SJSA1 (cell line): ENCODE data around the gene FBXW5. TPM values are rescaled to one million over a fixed set of nuclear protein-coding genes. Genes with fewer than 3 reads are reported as not detected.
A peak's percentile ranks its signal among the peaks of the same experiment; 100 is the strongest.

Experiments
- DNase-seq, 2 experiments: peaks; one replicate each; pipeline ENCODE4 v3.0.0-alpha.2; 2015 to 2020; ENCODE audit warnings: low spot score in 2 of 2, low read depth in 1 of 2
- H3K27ac ChIP-seq: fragments of 250-450 bp; sonication (Bioruptor Pico); 2 replicates; pipeline ENCODE4 v1.5.1; 2020; ENCODE audit warnings: mild to moderate bottlenecking, moderate library complexity
- H3K27me3 ChIP-seq: fragments of 250-450 bp; sonication (Bioruptor Pico); replicated peaks from 2 replicates; pipeline ENCODE4 v1.5.1; 2020; ENCODE audit warnings: mild to moderate bottlenecking, moderate library complexity
- H3K36me3 ChIP-seq: fragments of 250-450 bp; sonication (Bioruptor Pico); 2 replicates; pipeline ENCODE4 v1.5.1; 2020; ENCODE audit warnings: mild to moderate bottlenecking
- H3K4me1 ChIP-seq: fragments of 250-450 bp; sonication (Bioruptor Pico); replicated peaks from 2 replicates; pipeline ENCODE4 v1.6.1; 2021; ENCODE audit warnings: mild to moderate bottlenecking
- H3K4me3 ChIP-seq: fragments of 250-450 bp; sonication (Bioruptor Pico); 2 replicates; pipeline ENCODE4 v1.5.1; 2020; ENCODE audit warnings: mild to moderate bottlenecking
- H3K9me3 ChIP-seq: fragments of 250-450 bp; sonication (Bioruptor Pico); replicated peaks from 2 replicates; pipeline ENCODE4 v1.5.1; 2020; ENCODE audit warnings: mild to moderate bottlenecking
- total RNA-seq: library from RNA; depleted of rRNA; stranded (reverse); fragments of >200 nt; shearing (Covaris generic); gene quantifications from 2 replicates; pipeline ENCODE4 v1.2.3, GENCODE V29; 2014

The FBXW5 gene
- total RNA-seq, 1 experiment from 2014 or later: 89.0 TPM

GRCh38 chr9:136952876-136953770 lies 8.6 kb upstream of the FBXW5 start:
- H3K9me3 ChIP-seq: no peaks in the 10 kb centered on the region; the same call in 1 of the 2 replicates
- no peak for DNase-seq
- H3K4me3 ChIP-seq: no peak overlapping the region
- no peaks in the 10 kb centered on the region for H3K27me3 ChIP-seq
- peaks cover 15% of the 10 kb centered on the region for H3K4me1 ChIP-seq
- H3K36me3 ChIP-seq: no peaks in the 10 kb centered on the region
- H3K27ac ChIP-seq: no peak overlapping the region

DNA sequence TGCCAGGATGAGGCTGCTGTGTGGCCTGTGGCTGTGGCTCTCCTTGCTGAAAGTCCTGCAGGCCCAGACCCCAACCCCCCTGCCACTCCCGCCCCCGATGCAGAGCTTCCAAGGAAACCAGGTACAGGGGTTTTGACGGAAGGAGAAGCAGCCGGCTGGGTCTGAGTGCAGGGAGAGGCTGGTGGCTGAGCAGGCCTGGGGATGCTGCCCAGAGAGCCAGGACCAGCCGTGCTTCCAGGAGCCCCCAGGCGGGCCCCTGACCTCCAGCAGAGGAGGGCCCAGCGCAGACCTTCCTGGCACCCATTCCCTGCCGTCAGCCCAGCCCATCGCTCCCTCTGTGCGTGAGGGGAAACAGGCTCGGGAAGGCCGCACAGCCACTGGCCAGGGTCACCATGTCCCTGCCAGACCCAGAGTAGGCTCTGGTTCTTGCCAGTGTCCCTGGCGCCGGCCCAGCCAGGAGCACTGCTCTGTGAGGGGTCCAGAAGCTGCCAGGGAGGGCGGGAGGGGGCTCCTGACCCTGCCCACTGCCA lies 7.8 kb upstream of the FBXW5 start:
- H3K27me3 ChIP-seq: no peaks in the 10 kb centered on the region
- peaks cover 20% of the 10 kb centered on the region for H3K4me1 ChIP-seq
- no peaks in the 10 kb centered on the region for H3K36me3 ChIP-seq
- H3K4me3 ChIP-seq: no peak overlapping the region
- H3K27ac ChIP-seq: no peak overlapping the region
- no peak for DNase-seq
- no peaks in the 10 kb centered on the region; the same call in 1 of the 2 replicates for H3K9me3 ChIP-seq

DNA sequence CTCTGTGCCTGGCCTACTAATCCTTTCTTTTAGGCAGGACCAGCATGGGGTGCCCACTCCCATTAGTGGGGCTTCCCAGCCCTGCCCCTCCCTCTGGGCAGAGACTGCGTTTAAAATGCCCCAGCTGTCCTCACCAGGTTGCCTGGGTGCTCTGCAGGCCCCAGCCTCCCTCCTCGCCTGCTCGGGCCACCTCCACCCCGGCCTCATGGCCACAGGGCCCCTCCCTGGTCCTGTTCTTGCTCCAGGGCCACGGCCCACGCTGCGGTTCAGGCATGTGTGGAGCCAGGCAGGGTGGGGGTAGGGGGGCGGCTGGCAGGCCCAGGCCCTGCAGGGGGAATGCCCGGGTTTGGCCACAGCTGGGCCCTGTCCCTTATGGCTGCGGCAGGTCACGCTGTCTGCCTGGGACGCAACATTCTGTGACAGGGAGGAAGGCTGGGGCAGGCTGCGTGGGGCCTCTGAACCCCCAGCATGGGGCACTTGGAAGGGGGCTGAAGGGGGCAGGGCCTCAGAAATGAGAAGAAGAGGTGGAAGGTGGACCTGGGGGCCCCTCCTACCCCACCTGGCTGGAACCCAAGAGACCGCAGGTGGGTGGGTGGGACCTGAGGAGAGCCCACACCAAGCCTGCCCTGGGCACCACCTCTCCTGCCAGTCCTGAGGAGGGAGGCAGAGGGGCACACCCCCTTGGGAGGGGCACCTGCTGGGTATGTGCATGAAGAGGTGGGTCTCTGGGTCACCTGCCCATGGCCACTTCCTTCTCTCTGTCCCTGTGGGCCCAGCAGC lies 7.2 kb upstream of the FBXW5 start, which contains the start of gene LCN12:
Gene LCN12 (plus strand): TSS at position 733 of the 780 bp plus-strand sequence. CDS start 55 bp downstream, outside the sequence.
- H3K9me3 ChIP-seq: no peaks in the 10 kb centered on the region; the same call in 1 of the 2 replicates
- no peak for DNase-seq
- no peak within 1 kb of the TSS for H3K27ac ChIP-seq
- H3K27me3 ChIP-seq: no peaks in the 10 kb centered on the region
- no peaks in the 10 kb centered on the region for H3K36me3 ChIP-seq
- H3K4me3 ChIP-seq: no peak within 1 kb of the TSS
- peaks cover 20% of the 10 kb centered on the region for H3K4me1 ChIP-seq

- Histone ChIP-seq H3K9me3 (no peaks in the 10 kb centered on the region; the same call in 1 of the 2 replicates), H3K4me3 (no peak overlapping the region), H3K27ac (no peak overlapping the region), H3K36me3 (no peaks in the 10 kb centered on the region), H3K4me1 (peaks cover 20% of the 10 kb centered on the region), H3K27me3 (no peaks in the 10 kb centered on the region)
- no peak for DNase-seq
Measured at GRCh38 chr9:136950656-136951276, 6.2 kb upstream of the FBXW5 start.

GRCh38 chr9:136949817-136950655 lies 5.5 kb upstream of the FBXW5 start:
- no peaks in the 10 kb centered on the region for H3K27me3 ChIP-seq
- no peak overlapping the region for H3K27ac ChIP-seq

GRCh38 chr9:136949239-136949816 lies 4.8 kb upstream of the FBXW5 start:
- Histone ChIP-seq H3K27me3 (no peaks in the 10 kb centered on the region), H3K9me3 (no peaks in the 10 kb centered on the region; the same call in none of the 2 replicates), H3K4me1 (peaks cover 25% of the 10 kb centered on the region), H3K4me3 (peak overlapping the region; percentile 33), H3K36me3 (peaks cover 1% of the 10 kb centered on the region), H3K27ac (no peak overlapping the region)
- DNase-seq: no peak

More at GRCh38 chr9:136949817-136950655, 5.5 kb upstream of the FBXW5 start:
- H3K36me3 ChIP-seq: no peaks in the 10 kb centered on the region
- peak overlapping the region; percentile 33 for H3K4me3 ChIP-seq
- DNase-seq: peak; percentile 65 to 80
- peaks cover 20% of the 10 kb centered on the region for H3K4me1 ChIP-seq
- no peaks in the 10 kb centered on the region; the same call in 1 of the 2 replicates for H3K9me3 ChIP-seq

DNA sequence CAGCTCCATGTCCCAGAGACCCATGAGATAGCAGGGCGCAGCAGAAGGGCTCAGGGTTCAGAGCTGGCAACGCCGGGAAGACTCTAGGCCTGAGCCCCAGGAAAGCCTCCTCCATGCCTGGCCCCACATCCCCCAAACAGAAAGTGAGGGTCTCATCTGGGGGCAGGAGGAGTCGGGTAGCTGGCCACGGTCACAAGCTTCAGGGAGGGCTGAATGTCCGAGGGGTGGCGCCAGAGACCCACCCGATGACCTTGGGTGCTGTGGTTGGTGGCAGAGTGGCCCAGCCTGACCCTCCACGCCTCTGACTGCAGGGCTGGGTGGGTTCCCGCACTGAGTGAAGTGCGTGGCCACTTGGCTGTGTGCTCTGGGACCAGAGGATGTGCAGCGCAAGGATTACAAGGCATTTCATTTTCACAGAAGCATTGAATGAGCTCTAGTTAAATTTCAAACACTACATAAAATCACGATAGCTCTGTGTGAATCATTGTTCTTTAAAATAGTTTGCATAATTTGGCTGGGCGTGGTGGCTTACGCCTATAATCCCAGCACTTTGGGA lies 3.5 kb upstream of the FBXW5 start:
- DNase-seq: peak in 1 of 2 experiments; percentile 14
- Histone ChIP-seq H3K4me1 (peaks cover 38% of the 10 kb centered on the region), H3K36me3 (peaks cover 14% of the 10 kb centered on the region), H3K4me3 (no peak overlapping the region), H3K27ac (no peak overlapping the region), H3K27me3 (no peaks in the 10 kb centered on the region), H3K9me3 (no peaks in the 10 kb centered on the region; the same call in none of the 2 replicates)

DNA sequence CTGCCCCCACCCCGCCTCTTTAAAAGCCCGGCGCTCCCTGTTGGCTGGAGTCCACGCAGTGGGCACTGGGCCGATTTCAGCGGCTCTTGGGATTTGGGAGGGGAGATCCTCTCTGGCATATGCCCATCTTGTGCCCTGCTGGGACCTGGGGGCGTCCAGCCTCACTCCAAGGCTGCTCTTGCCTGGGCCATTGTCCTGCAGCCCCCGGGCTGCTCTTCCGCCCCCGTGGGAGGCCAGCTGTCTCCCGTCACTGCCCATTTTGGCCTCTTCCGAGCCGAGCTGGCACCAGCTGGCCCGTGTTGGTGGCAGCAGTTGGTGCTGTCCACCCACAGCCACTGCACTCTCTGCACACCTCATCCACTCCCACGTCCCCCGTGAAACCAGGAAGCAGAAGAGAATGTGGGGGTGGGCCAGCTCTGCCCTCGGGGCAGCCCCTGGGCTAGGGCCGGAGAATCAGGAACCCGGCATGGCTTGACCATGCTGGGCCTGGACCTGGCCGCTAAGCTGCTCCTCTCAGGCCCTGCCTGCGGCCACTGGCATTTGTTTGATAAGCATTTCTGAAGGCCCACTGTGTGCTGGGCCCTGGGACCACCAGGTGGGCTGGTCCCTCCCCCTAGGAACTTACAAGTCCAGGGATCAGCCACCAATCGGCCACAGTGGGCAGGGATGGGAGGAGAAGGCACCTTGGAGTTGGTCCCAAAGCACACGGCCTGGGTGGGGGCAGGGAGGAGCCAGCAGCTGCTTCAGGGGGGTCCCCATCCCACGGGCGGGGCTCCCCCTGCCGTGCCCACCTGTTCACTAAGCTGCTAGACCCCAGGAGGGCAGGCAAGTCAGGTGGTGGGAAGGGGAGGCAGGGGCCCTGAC lies 2.7 kb upstream of the FBXW5 start:
- no peak overlapping the region for H3K27ac ChIP-seq
- H3K9me3 ChIP-seq: no peaks in the 10 kb centered on the region; the same call in none of the 2 replicates
- peaks cover 42% of the 10 kb centered on the region for H3K4me1 ChIP-seq
- no peak overlapping the region for H3K4me3 ChIP-seq
- peaks cover 22% of the 10 kb centered on the region for H3K36me3 ChIP-seq
- no peak for DNase-seq
- no peaks in the 10 kb centered on the region for H3K27me3 ChIP-seq

GRCh38 chr9:136946228-136947027 lies 1.9 kb upstream of the FBXW5 start:
- Histone ChIP-seq H3K4me1 (peaks cover 42% of the 10 kb centered on the region), H3K9me3 (no peaks in the 10 kb centered on the region; the same call in none of the 2 replicates), H3K27ac (no peak overlapping the region), H3K36me3 (peaks cover 30% of the 10 kb centered on the region), H3K27me3 (no peaks in the 10 kb centered on the region), H3K4me3 (no peak overlapping the region)
- no peak for DNase-seq

DNA sequence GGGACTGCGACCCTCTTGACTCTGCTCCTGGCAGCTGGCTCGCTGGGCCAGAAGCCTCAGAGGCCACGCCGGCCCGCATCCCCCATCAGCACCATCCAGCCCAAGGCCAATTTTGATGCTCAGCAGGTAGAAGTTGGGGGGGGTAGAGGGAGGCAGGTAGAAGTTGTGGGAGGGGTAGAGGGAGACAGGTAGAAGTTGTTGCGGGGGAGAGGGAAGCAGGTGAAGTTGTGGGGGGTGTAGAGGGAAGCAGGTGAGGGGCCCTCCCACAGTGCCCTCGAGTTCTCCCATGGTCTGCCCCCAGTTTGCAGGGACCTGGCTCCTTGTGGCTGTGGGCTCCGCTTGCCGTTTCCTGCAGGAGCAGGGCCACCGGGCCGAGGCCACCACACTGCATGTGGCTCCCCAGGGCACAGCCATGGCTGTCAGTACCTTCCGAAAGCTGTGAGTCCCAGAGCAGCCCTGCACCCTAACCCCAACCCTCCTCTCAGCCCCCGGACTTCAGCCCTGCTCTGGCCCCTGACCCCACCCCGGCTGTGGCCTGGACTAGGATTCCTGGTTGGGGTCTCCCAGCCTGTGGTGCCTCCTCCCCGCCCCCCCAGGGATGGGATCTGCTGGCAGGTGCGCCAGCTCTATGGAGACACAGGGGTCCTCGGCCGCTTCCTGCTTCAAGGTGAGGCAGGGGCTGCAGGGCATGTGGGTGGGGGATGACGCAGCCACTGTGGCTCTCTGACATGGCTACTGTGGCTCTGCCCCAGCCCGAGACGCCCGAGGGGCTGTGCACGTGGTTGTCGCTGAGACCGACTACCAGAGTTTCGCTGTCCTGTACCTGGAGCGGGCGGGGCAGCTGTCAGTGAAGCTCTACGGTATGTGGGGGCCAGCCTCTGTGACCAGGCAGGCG lies 1.0 kb upstream of the FBXW5 start:
- Histone ChIP-seq H3K4me3 (no peak overlapping the region; the same call in 1 of the 2 replicates), H3K9me3 (no peaks in the 10 kb centered on the region; the same call in none of the 2 replicates), H3K36me3 (peaks cover 39% of the 10 kb centered on the region), H3K4me1 (peaks cover 41% of the 10 kb centered on the region), H3K27ac (no peak overlapping the region), H3K27me3 (no peaks in the 10 kb centered on the region)
- no peak for DNase-seq
